SU-DHL-6 (cell line): ENCODE data around the gene TMC6.

ENCODE experiments used
- H2AFZ ChIP-seq: fragments of 200-600 bp; sonication (generic); 2 replicates; pipeline ENCODE4 v1.6.1; 2014; ENCODE audit warnings: low read depth, mild to moderate bottlenecking, moderate library complexity, mixed read lengths, antibody characterized with exemption, low read length; ENCODE audit not compliant: severe bottlenecking
- H3F3A ChIP-seq: fragments of 200-600 bp; shearing (Covaris generic); 2 replicates; pipeline ENCODE4 v1.6.0; 2016; ENCODE audit warnings: antibody characterized with exemption, mild to moderate bottlenecking; ENCODE audit not compliant: insufficient read depth
- H3K27ac ChIP-seq: fragments of 200-600 bp; sonication (generic); 2 replicates; pipeline ENCODE4 v1.5.1; 2016; ENCODE audit warnings: low read depth, mild to moderate bottlenecking, low read length, moderate library complexity, mixed read lengths
- H3K27me3 ChIP-seq: fragments of 200-600 bp; sonication (generic), shearing (Covaris generic); 2 replicates; pipeline ENCODE4 v1.6.0; 2014; ENCODE audit warnings: mild to moderate bottlenecking, low read length
- H3K36me3 ChIP-seq: fragments of 200-600 bp; sonication (generic); 2 replicates; pipeline ENCODE4 v1.6.1; 2014; ENCODE audit warnings: mild to moderate bottlenecking, low read length, mixed read lengths
- H3K4me2 ChIP-seq: fragments of 300-600, 200-600 bp; shearing (Covaris generic), sonication (generic); 2 replicates; pipeline ENCODE4 v1.6.0; 2014; ENCODE audit warnings: low read length, low read depth, mild to moderate bottlenecking; ENCODE audit not compliant: poor library complexity, severe bottlenecking
- H3K4me3 ChIP-seq: fragments of 200-600 bp; sonication (generic); 2 replicates; pipeline ENCODE4 v1.5.1; 2014; ENCODE audit warnings: antibody characterized with exemption, low read length, mild to moderate bottlenecking, mixed read lengths; ENCODE audit not compliant: insufficient read depth, poor library complexity, severe bottlenecking
- H3K79me2 ChIP-seq: fragments of 200-600 bp; sonication (generic); 2 replicates; pipeline ENCODE4 v1.6.1; 2014; ENCODE audit warnings: mild to moderate bottlenecking, low read length, moderate library complexity; ENCODE audit not compliant: insufficient read depth
- H3K9ac ChIP-seq: fragments of 200-600 bp; sonication (generic); 2 replicates; pipeline ENCODE4 v1.7.0; 2014; ENCODE audit warnings: mild to moderate bottlenecking, low read length
- H3K9me2 ChIP-seq: fragments of 200-600 bp; sonication (generic); replicated peaks from 2 replicates; pipeline ENCODE4 v1.6.1; 2014; ENCODE audit warnings: low read length; ENCODE audit not compliant: insufficient read depth
- H3K9me3 ChIP-seq: fragments of 200-600 bp; sonication (generic); 2 replicates; pipeline ENCODE4 v1.6.1; 2014; ENCODE audit warnings: low read length, mixed read lengths; ENCODE audit not compliant: insufficient read depth
- H4K20me1 ChIP-seq: fragments of 200-600 bp; sonication (generic); 2 replicates; pipeline ENCODE4 v1.6.1; 2014; ENCODE audit warnings: low read depth, mild to moderate bottlenecking, antibody characterized with exemption, low read length, moderate library complexity, mixed read lengths
- CTCF ChIP-seq: fragments of 200-600 bp; sonication (generic); IDR thresholded peaks from one replicate; pipeline ENCODE4 v1.5.1; 2017; ENCODE audit warnings: antibody characterized with exemption, mild to moderate bottlenecking, low read length, moderate library complexity; ENCODE audit not compliant: insufficient read depth, poor library complexity, severe bottlenecking
- EZH2phosphoT487 ChIP-seq: fragments of 200-600 bp; sonication (generic), shearing (Covaris generic); conservative IDR thresholded peaks from 2 replicates; pipeline ENCODE4 v1.6.1; 2018; ENCODE audit warnings: mild to moderate bottlenecking, antibody characterized with exemption, low read length, moderate library complexity, mixed read lengths

The TMC6 gene

GRCh38 chr17:78164748-78165607 lies 36.4 kb upstream of the TMC6 start:
- no peaks in the 10 kb centered on the region for H3K36me3 ChIP-seq
- no peak overlapping the region for H3K27ac ChIP-seq
- H3K9me2 ChIP-seq, result no peaks in the 10 kb centered on the region
- H4K20me1 ChIP-seq, result no peaks in the 10 kb centered on the region; the same call in 1 of the 2 replicates
- H3K4me3 ChIP-seq, result no peak overlapping the region
- H3K27me3 ChIP-seq, result no peaks in the 10 kb centered on the region
- H3K4me2 ChIP-seq, result no peak overlapping the region
- H2AFZ ChIP-seq, result no peak overlapping the region
- TF ChIP-seq EZH2phosphoT487, result no peak
- TF ChIP-seq CTCF, result no peak
- no peak overlapping the region for H3K9ac ChIP-seq
- H3K79me2 ChIP-seq, result peaks cover 18% of the 10 kb centered on the region
- peaks cover 15% of the 10 kb centered on the region for H3F3A ChIP-seq
- no peaks in the 10 kb centered on the region for H3K9me3 ChIP-seq

GRCh38 chr17:78163881-78164747 lies 35.6 kb upstream of the TMC6 start:
- H3K79me2 ChIP-seq, result peaks cover 10% of the 10 kb centered on the region
- H2AFZ ChIP-seq, result no peak overlapping the region
- H3K9ac ChIP-seq, result no peak overlapping the region
- no peak overlapping the region for H3K4me2 ChIP-seq
- H3K9me2 ChIP-seq, result no peaks in the 10 kb centered on the region
- no peaks in the 10 kb centered on the region for H3K27me3 ChIP-seq
- H3K27ac ChIP-seq, result no peak overlapping the region
- peaks cover 6% of the 10 kb centered on the region; the same call in 1 of the 2 replicates for H3F3A ChIP-seq
- H3K36me3 ChIP-seq, result no peaks in the 10 kb centered on the region
- no peak for TF ChIP-seq CTCF
- no peaks in the 10 kb centered on the region; the same call in 1 of the 2 replicates for H4K20me1 ChIP-seq
- H3K9me3 ChIP-seq, result no peaks in the 10 kb centered on the region
- H3K4me3 ChIP-seq, result no peak overlapping the region

GRCh38 chr17:78159575-78160158 lies 31.1 kb upstream of the TMC6 start:
- no peak for TF ChIP-seq CTCF
- no peak for TF ChIP-seq EZH2phosphoT487
- H2AFZ ChIP-seq, result no peak overlapping the region

More at GRCh38 chr17:78159575-78160158, 31.1 kb upstream of the TMC6 start:
- H3K9me2 ChIP-seq, result no peaks in the 10 kb centered on the region
- no peak overlapping the region for H3K9ac ChIP-seq
- no peaks in the 10 kb centered on the region for H3K36me3 ChIP-seq
- H3K9me3 ChIP-seq, result no peaks in the 10 kb centered on the region
- peaks cover 20% of the 10 kb centered on the region for H3F3A ChIP-seq
- H3K27me3 ChIP-seq, result no peaks in the 10 kb centered on the region
- H3K4me2 ChIP-seq, result peak overlapping the region; percentile 1
- H3K4me3 ChIP-seq, result no peak overlapping the region
- H3K79me2 ChIP-seq, result no peaks in the 10 kb centered on the region
- peak overlapping the region; percentile 13; the same call in 1 of the 2 replicates for H3K27ac ChIP-seq
- H4K20me1 ChIP-seq, result no peaks in the 10 kb centered on the region
